ENCODE measurements around the gene DYSF.

- TF ChIP-seq POLR2A (IDR thresholded peaks at IDR 0.05) (no peak), CTCF (IDR thresholded peaks at IDR 0.05) (no peak), EP300 (IDR thresholded peaks at IDR 0.05) (no peak)
Observed at GRCh38 chr2:71552356-71552755, 99.0 kb downstream of the DYSF start.
